ENCODE measurements around the gene CPEB1.

DNA sequence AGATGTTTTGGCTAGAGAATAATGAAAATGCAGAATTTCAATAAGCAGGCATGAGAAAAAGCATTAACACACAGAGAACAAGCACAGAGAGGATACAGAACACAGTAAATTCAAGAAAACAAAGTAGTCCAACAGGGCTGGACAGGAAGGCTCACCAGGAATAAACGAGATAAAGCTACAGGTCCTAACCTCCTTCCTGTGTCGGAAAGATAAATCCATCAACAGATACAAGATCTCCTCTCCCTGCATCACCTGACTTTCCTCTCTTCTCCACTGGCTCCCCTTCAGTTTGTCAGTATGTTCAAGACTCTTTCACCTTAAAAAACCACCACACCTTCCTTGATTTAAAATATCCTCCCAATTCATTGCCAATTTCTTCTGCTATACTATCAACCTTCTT lies 11.4 kb downstream of the CPEB1 start:
- TF ChIP-seq, protein P1, sequence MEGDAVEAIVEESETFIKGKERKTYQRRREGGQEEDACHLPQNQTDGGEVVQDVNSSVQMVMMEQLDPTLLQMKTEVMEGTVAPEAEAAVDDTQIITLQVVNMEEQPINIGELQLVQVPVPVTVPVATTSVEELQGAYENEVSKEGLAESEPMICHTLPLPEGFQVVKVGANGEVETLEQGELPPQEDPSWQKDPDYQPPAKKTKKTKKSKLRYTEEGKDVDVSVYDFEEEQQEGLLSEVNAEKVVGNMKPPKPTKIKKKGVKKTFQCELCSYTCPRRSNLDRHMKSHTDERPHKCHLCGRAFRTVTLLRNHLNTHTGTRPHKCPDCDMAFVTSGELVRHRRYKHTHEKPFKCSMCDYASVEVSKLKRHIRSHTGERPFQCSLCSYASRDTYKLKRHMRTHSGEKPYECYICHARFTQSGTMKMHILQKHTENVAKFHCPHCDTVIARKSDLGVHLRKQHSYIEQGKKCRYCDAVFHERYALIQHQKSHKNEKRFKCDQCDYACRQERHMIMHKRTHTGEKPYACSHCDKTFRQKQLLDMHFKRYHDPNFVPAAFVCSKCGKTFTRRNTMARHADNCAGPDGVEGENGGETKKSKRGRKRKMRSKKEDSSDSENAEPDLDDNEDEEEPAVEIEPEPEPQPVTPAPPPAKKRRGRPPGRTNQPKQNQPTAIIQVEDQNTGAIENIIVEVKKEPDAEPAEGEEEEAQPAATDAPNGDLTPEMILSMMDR (conservative IDR thresholded peaks at IDR 0.05; ENCODE audit: low read depth in 2 of 2), result no peak
- TF ChIP-seq EZH2 (IDR thresholded peaks at IDR 0.05; ENCODE audit: low read depth, unreplicated experiment) (no peak), CREB1 (CRISPR knock-in tag; IDR thresholded peaks at IDR 0.05; ENCODE audit: low read depth) (no peak), EZH2phosphoT487 (IDR thresholded peaks at IDR 0.05; ENCODE audit: unreplicated experiment) (no peak), NANOG (IDR thresholded peaks at IDR 0.05; ENCODE audit: borderline replicate concordance) (no peak), POLR2AphosphoS5 (IDR thresholded peaks at IDR 0.05; ENCODE audit: low read depth) (no peak), ZNF331 (CRISPR knock-in tag; IDR thresholded peaks at IDR 0.05; ENCODE audit: low read depth) (no peak), JUNB (IDR thresholded peaks at IDR 0.05; ENCODE audit: unreplicated experiment) (no peak), ZNF114 (CRISPR knock-in tag; IDR thresholded peaks at IDR 0.05) (no peak)
- TF ChIP-seq, protein P2, sequence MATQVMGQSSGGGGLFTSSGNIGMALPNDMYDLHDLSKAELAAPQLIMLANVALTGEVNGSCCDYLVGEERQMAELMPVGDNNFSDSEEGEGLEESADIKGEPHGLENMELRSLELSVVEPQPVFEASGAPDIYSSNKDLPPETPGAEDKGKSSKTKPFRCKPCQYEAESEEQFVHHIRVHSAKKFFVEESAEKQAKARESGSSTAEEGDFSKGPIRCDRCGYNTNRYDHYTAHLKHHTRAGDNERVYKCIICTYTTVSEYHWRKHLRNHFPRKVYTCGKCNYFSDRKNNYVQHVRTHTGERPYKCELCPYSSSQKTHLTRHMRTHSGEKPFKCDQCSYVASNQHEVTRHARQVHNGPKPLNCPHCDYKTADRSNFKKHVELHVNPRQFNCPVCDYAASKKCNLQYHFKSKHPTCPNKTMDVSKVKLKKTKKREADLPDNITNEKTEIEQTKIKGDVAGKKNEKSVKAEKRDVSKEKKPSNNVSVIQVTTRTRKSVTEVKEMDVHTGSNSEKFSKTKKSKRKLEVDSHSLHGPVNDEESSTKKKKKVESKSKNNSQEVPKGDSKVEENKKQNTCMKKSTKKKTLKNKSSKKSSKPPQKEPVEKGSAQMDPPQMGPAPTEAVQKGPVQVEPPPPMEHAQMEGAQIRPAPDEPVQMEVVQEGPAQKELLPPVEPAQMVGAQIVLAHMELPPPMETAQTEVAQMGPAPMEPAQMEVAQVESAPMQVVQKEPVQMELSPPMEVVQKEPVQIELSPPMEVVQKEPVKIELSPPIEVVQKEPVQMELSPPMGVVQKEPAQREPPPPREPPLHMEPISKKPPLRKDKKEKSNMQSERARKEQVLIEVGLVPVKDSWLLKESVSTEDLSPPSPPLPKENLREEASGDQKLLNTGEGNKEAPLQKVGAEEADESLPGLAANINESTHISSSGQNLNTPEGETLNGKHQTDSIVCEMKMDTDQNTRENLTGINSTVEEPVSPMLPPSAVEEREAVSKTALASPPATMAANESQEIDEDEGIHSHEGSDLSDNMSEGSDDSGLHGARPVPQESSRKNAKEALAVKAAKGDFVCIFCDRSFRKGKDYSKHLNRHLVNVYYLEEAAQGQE (IDR thresholded peaks at IDR 0.05; ENCODE audit: unreplicated experiment), result no peak
- TF ChIP-seq, protein P3, sequence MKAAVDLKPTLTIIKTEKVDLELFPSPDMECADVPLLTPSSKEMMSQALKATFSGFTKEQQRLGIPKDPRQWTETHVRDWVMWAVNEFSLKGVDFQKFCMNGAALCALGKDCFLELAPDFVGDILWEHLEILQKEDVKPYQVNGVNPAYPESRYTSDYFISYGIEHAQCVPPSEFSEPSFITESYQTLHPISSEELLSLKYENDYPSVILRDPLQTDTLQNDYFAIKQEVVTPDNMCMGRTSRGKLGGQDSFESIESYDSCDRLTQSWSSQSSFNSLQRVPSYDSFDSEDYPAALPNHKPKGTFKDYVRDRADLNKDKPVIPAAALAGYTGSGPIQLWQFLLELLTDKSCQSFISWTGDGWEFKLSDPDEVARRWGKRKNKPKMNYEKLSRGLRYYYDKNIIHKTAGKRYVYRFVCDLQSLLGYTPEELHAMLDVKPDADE (IDR thresholded peaks at IDR 0.05), result no peak
